Midbrain (tissue), 1 donor: ENCODE measurements around the gene TEX35.

Source experiments
- DNase-seq: peaks from one replicate; lab custom pipeline; 2025; lab: John Stamatoyannopoulos, UW

The TEX35 gene

GRCh38 chr1:178512566-178513277 lies at the start of gene TEX35:
Gene TEX35, plus strand, starts transcription at chr1:178513109. Its CDS starts 80 bp downstream, at chr1:178513189.
- no peak for DNase-seq

- DNase-seq: no peak
Observed at GRCh38 chr1:178464141-178464540, 48.8 kb upstream of the TEX35 start.

- DNase-seq: no peak
Observed at GRCh38 chr1:178464566-178464965, 48.3 kb upstream of the TEX35 start.

- no peak for DNase-seq
Observed at GRCh38 chr1:178465011-178465410, 47.9 kb upstream of the TEX35 start.

- no peak for DNase-seq
Observed at GRCh38 chr1:178467837-178468236, 45.1 kb upstream of the TEX35 start.

GRCh38 chr1:178470411-178470960 lies 42.4 kb upstream of the TEX35 start:
- DNase-seq: no peak

GRCh38 chr1:178472531-178472930 lies 40.4 kb upstream of the TEX35 start:
- no peak for DNase-seq

GRCh38 chr1:178477373-178477772 lies 35.5 kb upstream of the TEX35 start:
- DNase-seq: no peak

- DNase-seq: no peak
Observed at GRCh38 chr1:178477841-178478240, 35.1 kb upstream of the TEX35 start.

GRCh38 chr1:178483251-178483957 lies 29.5 kb upstream of the TEX35 start:
- no peak for DNase-seq

- DNase-seq: no peak
Observed at GRCh38 chr1:178484698-178485225, 28.1 kb upstream of the TEX35 start.

GRCh38 chr1:178485541-178485981 lies 27.3 kb upstream of the TEX35 start:
- DNase-seq: no peak

GRCh38 chr1:178486100-178487069 lies 26.5 kb upstream of the TEX35 start:
- no peak for DNase-seq

- no peak for DNase-seq
Observed at GRCh38 chr1:178487070-178487615, 25.8 kb upstream of the TEX35 start.

- DNase-seq: no peak
Observed at GRCh38 chr1:178488393-178488792, 24.5 kb upstream of the TEX35 start.

- no peak for DNase-seq
Observed at GRCh38 chr1:178489399-178489798, 23.5 kb upstream of the TEX35 start.

- no peak for DNase-seq
Observed at GRCh38 chr1:178490136-178490535, 22.8 kb upstream of the TEX35 start.

- DNase-seq: no peak
Observed at GRCh38 chr1:178490967-178491366, 21.9 kb upstream of the TEX35 start.

- no peak for DNase-seq
Observed at GRCh38 chr1:178491721-178492120, 21.2 kb upstream of the TEX35 start.

- DNase-seq: no peak
Observed at GRCh38 chr1:178492341-178492740, 20.6 kb upstream of the TEX35 start.

GRCh38 chr1:178493301-178493741 lies 19.6 kb upstream of the TEX35 start:
- no peak for DNase-seq
